Stimulated activated CD8-positive, alpha-beta memory T cell treated with anti-CD3 and anti-CD28 coated beads, Interleukin-7, amount 100 ng/mL, for 1 hour (primary cell): Measurements from ENCODE around the gene TBKBP1.

ENCODE experiments used
- DNase-seq, 2 donors: peaks; one replicate each; pipeline ENCODE4 v3.0.0-alpha.2; 2020; ENCODE audit warnings: low read depth in 2 of 2

The TBKBP1 gene

GRCh38 chr17:47693731-47694580 lies at the start of gene TBKBP1:
Gene TBKBP1, plus strand, starts transcription at chr17:47694161. Its CDS starts 1,952 bp downstream, at chr17:47696113.
- DNase-seq, result no peak

GRCh38 chr17:47644324-47644723 lies 49.6 kb upstream of the TBKBP1 start:
- DNase-seq, result no peak

- DNase-seq, result peak; percentile 91 to 94
Observed at GRCh38 chr17:47649153-47649971, 44.6 kb upstream of the TBKBP1 start, which contains the start of gene KPNB1. Gene KPNB1, plus strand, starts transcription at chr17:47649919. Its CDS starts 326 bp downstream, at chr17:47650245.

- DNase-seq, result peak in 1 of 2 donors; percentile 14
Observed at GRCh38 chr17:47649972-47650524, 43.9 kb upstream of the TBKBP1 start.

GRCh38 chr17:47650525-47651522 lies 43.1 kb upstream of the TBKBP1 start:
- DNase-seq, result peak; percentile 76 to 80

- DNase-seq, result no peak
Observed at GRCh38 chr17:47651704-47652103, 42.3 kb upstream of the TBKBP1 start.

- DNase-seq, result no peak
Observed at GRCh38 chr17:47652570-47652969, 41.4 kb upstream of the TBKBP1 start.

- no peak for DNase-seq
Observed at GRCh38 chr17:47653442-47653841, 40.5 kb upstream of the TBKBP1 start.

GRCh38 chr17:47654991-47655390 lies 39.0 kb upstream of the TBKBP1 start:
- DNase-seq, result no peak

- no peak for DNase-seq
Observed at GRCh38 chr17:47660064-47660492, 33.9 kb upstream of the TBKBP1 start.

- DNase-seq, result peak; percentile 10 to 45
Observed at GRCh38 chr17:47663912-47664623, 29.9 kb upstream of the TBKBP1 start.

- no peak for DNase-seq
Observed at GRCh38 chr17:47664624-47664941, 29.4 kb upstream of the TBKBP1 start.

- DNase-seq, result no peak
Observed at GRCh38 chr17:47665655-47666054, 28.3 kb upstream of the TBKBP1 start.

GRCh38 chr17:47669081-47669480 lies 24.9 kb upstream of the TBKBP1 start:
- DNase-seq, result no peak

GRCh38 chr17:47670064-47670463 lies 23.9 kb upstream of the TBKBP1 start:
- DNase-seq, result no peak

- DNase-seq, result no peak
Observed at GRCh38 chr17:47674499-47674898, 19.5 kb upstream of the TBKBP1 start.

GRCh38 chr17:47675380-47676198 lies 18.4 kb upstream of the TBKBP1 start:
- DNase-seq, result no peak

GRCh38 chr17:47676199-47676472 lies 17.8 kb upstream of the TBKBP1 start:
- no peak for DNase-seq

GRCh38 chr17:47676510-47677165 lies 17.3 kb upstream of the TBKBP1 start:
- DNase-seq, result no peak
